NK-92 (cell line): ENCODE measurements around the gene PDZRN3.

ENCODE experiments used
- DNase-seq: peaks from one replicate; lab custom pipeline; 2025; ENCODE audit not compliant: unreplicated experiment; lab: John Stamatoyannopoulos, UW

The PDZRN3 gene

DNA sequence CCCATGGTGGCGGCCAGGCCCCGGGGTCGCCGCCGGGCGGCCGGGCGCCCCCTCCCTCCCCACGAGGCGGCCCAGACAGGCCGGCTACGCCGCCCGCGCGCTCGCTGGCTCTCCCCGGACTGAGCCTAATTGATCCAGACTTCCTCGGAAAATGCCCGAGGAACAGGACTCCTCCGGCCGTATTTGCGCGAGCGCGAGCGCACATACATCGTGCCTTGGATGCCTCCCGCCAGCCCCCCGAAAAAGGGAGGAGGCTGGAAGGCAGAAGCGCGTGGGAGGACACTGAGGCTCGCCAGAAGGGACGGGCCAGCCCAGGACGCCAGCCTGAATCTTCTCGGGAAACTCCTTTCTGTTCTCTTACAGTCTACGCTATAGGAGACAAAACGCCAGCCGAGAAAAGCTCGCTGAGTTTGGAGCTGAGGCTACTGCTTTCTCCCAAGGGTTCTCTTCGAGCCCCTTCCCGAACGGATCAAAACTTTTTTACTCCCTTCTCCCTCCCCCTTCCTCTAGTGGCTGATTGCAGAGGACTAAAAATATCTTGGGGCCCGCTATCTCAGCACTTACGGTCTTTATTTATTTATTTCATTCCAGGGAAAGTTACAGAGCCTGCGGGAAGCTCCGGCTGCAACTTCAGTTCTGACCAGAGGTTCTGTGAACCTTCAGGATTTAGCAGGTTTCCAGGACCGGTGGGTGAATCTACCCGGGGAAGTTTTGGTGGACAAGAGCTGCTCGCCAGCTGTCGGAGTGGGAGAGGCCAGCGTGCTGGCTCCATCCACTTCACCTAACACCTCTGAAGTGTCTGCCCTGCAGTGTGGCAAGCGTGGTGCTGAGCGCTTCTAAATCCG is at the start of gene PDZRN3:
Gene PDZRN3 (minus strand): TSS at position 121 of the 845 bp plus-strand sequence.
- DNase-seq, result no peak

DNA sequence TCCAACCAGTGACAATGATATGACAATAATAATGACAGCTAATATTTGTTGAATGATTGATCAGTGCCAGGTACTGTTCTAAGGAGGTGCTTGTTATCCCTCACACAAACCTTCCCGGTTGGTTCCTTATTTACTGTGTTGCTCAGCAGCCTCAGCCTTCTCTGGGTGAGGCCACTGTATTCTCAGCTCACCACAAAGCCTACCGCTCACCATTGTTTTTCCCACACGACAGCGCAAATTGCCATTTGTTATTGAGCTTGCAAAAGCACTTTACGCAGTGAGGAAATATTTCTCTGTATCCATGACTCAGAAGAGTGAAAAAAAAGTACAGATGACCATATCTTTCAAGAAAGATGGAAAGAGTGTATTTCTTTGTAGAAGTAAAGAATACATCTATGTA is 49.5 kb upstream of the PDZRN3 start:
- no peak for DNase-seq

DNA sequence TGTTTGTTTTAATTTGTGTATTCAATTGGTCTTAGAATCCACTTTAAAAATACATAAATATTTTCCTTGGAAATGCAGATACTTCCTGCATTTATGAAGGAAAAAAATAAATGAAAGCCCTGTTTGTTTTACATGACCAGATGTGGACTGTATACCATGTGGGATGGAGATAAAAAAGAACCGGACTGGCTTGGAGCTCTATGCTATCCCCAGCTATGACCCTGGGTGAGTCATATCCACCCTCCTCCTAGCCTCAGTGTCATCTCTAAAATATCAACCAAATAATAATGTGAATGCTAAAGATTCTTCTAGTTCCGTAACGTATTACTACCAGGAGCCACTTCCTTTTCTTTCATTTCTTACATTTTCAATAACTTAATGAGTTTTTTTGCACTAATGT is 44.5 kb upstream of the PDZRN3 start:
- no peak for DNase-seq

DNA sequence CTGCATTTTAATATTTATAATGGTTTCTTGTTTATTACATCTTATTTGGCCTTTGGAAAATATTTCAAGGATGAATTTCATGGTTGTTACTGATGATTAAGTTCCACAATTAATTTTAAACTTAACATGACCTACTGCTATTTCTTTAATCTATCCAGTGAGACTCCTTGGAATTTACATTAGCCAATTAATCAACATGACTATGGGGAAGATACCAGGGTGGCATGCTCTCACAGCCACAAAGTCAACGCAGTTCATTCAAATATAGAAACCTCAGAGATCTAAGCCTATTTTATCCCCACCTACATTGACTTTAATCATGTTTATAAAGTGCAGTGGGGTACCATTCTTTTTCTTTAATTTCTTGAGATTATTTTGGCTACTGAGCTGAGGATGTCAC is 43.6 kb upstream of the PDZRN3 start:
- DNase-seq, result no peak

DNA sequence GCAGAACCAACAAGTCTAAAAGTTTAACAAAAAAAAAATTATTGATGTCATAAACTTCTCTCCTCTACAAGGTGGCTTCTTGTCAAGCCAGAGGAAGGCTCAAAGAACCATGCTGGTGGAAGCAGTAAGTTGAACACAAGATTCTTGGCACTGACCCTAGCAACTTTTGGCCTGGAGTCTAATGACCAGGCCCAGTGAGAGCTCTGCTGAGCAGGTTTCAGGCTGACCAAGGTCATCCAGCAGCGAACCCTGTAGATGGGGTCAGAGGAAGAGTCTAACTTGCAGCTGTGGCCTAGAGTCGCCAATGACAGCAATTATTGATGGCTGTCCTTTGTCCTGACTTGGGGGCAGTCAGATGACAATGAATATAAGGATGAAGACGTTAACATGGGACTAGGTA is 43.1 kb upstream of the PDZRN3 start:
- DNase-seq, result no peak

DNA sequence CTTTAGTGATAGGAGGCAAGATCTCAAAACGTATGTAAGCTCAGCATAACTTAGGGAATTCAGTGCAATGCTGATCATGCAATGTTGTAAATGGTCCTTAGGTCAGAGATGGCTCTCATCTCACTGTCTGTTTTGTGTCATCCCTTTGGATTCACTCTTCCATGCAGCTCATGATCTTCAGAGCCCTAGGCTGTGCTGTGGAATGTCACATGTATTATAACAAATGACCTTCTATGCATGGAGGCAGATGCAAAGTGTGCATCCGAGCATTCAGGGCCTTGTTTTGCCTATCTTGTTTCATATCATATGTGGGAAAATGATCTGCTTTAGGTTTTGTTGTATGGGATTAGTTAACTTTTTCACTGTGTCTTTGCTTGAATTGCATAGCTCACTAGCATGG is 40.5 kb upstream of the PDZRN3 start:
- DNase-seq, result no peak

DNA sequence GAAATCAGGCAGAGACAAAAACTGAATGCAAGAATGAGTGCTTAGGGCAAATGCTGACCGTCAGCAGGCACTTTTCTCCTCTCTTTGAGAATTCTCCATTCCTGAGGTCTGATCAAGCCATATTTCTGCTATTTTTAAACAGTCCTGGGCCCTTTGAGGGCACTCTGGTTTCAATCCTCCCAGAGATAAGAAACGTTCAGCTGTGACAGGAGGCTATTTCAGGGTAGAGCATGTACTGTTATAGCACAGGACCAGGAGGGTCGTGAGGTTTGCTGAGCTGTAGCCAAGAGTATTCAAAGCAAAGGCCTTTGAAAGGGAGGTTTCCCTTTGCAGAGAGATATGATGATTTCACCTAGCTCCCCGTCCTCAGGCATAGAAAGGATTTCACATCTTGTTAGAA is 39.6 kb upstream of the PDZRN3 start:
- DNase-seq, result no peak

DNA sequence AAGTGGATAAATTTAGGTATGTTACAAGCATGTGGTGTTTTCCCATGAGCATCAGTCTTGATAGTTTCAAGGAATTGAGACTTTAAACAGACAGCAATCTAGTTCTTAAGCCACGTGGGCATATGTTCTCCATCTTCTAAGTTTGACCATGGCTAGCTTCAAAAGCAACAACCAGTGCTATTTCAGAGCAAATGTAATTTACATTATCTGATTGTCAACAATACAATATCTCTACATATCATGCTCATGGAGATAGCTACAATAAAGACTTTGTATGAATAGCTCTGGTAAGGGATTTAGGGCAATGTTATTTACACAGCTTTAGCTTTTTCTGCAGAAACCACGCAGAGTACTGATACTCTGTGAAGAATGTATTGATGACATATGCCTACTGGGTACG is 38.8 kb upstream of the PDZRN3 start:
- no peak for DNase-seq

DNA sequence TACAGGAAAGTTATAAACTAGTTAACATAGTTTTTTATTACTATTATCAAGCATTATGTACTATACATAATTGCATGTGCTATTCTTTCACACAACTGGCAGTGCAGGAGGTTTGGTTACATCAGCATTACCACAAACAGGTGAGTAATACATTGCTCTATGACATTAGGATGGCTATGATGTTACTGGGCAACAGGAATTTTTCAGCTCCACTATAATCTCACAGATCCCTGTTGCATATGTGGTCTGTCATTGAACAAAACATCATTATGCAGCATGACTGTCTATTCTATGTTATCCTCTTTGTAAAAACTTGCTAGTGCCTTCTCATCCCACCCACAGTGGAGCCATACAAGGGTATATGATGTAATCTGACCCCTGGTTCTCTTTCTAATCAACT is 36.5 kb upstream of the PDZRN3 start:
- DNase-seq, result no peak

DNA sequence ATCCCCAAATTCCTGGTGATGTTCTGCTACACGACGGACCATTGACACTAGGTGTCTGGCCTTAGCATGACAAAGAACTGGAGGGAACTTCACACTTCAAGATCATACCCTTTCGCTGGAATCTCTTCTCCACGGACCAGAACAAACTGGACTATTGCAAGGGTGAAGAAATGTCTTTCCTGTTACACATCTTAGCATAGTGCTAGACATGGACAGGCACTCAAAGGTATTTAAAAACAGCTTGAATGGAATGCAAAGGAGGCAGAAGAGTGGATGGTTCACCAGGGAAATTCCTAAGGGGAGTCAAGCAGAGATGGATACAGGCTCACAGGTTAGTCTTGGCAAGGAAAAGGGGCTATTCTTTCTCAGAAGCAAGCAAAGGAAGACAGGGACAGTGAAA is 33.5 kb upstream of the PDZRN3 start:
- DNase-seq, result no peak

DNA sequence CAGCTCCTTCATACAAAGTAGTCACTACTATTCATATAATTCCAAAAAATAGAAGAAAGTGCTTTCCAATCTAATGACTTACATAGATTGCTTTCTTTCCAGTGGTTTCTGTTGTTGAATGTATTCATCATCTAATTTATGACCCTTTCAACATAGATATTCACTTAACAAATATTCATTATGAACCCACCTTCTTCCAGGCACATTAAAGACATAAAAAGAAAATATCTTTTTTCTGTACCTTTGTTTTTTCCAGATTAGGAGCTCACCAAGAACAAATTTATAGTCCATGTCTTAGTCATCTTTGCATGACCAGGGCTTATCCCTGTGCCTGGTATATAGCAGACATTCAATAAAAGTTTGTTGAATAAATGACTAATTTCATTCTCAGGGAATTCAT is 32.4 kb upstream of the PDZRN3 start:
- no peak for DNase-seq

DNA sequence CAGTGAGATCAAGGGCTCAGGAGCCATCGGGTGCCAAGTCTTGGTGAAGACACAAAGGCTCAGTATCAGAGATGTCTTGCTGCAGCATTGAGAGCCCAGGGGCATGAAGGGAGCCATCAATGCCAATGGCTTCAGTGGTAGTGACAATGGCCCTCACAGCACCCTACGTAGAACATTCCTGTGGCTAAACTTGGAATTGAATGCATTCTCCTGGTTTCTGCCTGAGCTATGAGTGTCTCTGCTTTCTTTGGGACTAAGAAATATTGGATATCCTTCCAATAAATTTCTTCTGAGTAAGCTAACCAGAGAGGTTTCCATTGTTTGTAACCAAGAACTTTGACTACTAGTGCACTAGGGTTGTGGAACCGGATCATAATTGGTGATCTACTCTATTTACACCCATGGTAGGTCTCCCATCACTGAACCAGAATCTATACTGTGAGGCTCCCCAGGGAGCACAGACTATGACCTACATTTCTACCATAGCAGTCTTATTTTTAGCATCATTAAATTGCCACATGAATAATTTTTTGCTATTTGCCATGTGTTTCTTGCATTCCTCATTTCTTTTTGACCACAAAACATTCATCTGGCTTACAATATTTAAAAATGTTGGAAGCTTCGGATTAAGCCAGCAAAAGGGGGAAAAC is 31.6 kb upstream of the PDZRN3 start:
- no peak for DNase-seq

DNA sequence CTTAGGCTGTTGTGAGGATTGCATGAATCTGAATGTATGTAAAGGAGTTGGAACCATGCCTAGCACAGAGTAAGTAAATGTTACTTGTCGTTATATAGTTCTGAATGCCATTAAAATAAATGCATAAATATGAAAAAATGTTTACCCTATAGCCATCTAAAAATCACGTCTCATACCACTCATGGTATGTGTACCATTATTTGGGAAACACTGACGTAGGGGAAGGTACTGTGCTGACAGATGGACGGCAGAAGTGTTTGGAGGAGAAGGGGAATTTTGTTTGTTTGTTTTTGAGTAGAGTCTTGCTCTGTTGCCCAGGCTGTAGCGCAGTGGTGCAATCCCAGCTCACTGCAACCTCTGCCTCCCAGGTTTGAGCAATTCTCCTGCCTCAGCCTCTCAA is 30.5 kb upstream of the PDZRN3 start:
- DNase-seq, result no peak

DNA sequence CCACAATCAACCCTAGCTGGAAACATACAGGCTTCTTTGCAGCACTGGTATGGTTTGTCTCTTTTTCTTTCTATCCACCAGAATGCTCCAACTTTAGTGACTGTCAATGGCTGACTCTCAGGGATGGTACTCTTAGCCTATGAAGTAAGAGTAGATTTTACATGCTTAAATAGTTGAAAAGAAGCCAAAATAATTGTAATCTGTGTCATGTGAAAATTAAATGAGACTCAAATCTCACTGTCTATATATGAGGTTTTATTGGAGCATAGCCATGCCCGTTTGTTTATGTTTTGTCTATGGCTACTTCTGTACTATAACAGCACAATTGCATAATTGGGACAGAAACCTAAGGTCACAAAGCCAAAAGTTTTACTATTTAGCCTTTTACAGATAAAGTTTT is 29.1 kb upstream of the PDZRN3 start:
- no peak for DNase-seq

DNA sequence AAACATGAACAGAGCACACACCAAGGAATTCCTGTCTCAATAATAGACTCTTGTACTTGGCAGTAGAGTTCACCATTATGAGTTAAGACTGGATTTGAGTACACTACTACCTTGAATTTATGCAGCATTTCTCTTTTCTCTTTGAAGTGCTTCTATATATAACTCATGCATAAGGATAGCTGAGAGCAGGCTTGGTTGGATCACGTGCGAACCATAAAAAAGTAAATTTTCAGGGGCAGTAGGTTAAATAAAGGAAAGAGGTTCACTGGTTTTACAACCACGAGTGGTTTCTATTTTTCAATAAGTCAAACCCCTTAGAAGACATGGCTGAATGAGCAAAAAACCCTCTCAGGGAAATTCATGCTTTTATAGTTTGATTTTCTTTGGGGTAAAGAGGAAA is 28.6 kb upstream of the PDZRN3 start:
- no peak for DNase-seq

DNA sequence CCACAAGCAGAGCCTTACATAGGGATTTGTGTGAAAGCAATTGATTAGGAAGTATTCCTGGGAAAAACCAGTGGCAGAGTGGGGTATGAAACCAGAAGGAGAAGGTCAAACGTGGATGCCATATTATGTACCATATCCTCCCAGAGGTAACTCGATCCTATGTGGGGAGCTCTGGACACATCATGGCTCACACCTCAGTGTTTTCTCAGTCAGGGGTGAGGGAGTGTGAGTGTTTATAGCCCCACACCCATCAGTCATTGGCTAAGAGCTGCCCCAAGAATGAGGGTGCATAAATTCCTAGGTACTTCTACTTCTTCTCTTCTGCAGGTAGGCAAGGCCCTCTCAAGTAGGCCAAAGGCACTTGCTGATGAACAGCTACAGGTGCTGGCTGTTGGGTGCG is 28.2 kb upstream of the PDZRN3 start:
- DNase-seq, result no peak

DNA sequence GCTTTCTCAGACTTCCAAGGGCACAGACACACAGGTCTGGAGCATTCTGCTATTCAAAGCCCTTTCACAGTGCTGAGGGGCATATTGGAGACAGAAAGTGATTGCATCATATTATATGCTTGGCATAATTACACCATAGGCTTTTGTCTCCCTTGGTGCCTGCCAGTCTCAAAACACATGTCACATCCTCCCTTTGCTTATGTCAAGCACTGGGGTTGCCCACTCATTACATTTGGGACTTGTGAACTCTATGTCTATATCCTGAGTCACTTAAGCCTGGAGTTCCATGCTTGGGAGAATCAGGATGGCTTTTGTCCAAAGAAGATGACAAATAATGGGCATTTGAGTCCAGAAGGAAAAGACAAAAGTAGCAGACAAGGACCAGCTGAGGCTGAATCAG is 12.3 kb upstream of the PDZRN3 start:
- DNase-seq, result no peak

DNA sequence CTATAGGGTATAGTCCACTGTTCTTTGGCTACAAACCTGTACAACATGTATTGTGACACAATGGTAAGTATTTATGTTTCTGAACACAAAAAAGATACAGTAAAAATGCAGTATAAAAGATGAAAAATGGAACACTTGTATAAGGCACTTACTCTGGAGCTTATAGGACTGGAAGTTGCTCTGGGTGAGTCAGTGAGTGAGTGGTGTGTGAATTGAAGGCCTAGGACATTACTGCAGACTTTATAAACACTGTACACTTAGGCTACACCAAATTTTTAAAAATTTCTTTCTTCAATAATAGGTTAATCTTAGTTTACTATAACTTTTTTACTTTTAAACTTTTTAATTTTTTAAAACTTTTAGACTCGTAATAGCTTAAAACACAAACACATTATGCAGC is 10.5 kb upstream of the PDZRN3 start:
- DNase-seq, result no peak

DNA sequence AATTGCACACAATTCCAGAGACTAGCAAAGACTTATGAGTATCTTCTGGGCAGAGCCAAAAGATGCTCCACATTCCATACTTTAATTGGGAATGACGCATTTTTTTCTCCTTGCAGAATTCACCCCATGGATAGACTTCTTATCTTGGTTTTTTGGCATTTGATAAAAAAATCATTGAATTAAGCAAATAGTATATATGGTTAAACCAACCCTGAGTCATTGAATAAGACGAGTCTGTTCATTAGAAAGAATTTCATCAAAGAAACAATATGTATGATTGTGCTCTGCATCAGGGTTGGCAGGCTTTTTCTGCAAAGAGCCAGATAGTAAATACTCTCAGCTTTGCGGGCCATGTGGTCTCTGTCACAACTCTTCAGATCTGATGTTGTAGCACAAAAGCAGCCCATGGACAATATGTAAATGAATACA is 9.2 kb upstream of the PDZRN3 start:
- no peak for DNase-seq

DNA sequence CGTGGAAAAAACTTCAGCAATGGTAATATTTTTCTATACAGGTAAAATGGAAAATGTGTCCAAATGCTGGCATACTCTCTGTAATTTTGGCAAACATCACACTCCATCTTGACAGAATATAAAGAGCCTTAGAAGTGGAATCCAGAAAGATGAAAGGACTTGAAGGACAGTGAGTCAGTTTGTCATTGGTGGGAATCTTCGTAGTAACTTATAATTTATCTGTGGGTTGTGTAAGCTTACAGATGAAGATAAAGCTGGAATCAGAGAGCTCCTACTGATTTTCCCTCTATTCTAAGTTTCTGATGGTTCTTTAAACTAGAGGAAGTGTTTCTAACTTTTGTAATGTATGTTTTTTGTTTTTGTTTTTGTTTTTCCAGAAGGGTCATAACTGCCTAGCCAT is 8.7 kb upstream of the PDZRN3 start:
- DNase-seq, result no peak

DNA sequence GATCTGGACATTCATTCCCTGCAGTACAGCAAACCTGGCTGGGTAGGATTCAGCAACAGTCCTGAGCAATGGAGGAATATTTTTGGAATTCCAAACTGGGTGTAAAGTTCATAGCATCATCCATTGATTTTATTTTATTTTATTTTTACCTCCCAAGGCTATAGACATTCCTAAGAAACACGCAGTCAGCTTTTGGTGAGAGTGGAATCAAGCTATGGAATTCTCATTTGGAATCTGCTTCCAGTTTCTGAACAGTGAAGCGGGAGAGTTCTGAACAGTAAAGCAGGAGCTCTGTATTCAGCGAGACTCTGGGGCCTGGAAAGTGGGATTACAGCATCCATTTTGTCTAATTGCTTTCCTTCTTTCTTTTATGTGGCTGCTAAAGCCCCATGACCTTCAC is 1.4 kb upstream of the PDZRN3 start:
- DNase-seq, result no peak

DNA sequence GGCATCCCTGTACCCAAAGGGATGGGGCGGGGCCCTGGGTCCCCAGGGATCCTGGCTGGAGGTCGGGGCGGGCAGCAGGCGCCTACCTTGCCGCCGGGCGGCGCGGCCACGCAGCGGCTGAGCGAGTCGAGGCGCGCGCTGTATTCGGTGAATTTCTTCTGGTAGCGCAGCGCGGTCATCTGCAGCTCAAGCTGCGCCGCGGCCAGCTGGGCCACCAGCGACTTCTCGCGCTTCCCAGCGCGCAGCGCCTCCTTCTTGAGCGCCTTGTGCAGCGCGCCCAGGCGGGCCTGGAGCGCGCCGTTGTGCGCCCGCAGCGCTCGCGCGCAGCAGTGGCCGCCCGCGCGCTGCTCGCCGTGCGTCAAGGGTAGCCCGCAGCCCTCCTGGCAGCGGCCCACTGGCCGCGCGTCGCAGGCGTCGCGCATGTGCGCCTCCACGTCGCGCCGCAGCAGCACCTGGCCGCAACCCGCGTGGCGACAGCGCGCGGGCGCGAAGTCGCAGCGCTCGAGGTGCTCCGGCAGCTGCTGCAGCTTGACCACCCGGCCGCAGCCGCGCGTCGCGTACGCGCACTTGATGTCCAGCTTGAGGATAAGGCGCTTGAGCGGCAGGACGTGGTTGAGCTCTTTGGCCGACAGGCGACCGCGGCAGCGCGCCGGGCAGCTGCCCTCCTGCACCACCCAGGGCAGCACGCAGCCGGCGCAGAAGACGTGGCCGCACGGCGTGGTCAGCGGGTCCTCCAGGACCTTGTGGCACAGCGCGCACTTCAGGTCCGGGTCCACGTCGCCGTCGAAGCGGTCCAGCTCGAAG is 522 bp downstream of the PDZRN3 start:
- no peak for DNase-seq
